ENCODE measurements around the gene MGME1.

The MGME1 gene

GRCh38 chr20:17963114-17963897 is 5.5 kb upstream of the MGME1 start:
- peaks cover 43% of the 10 kb centered on the region for H3K4me1 ChIP-seq (ENCODE audit: insufficient read depth, poor library complexity, severe bottlenecking)

GRCh38 chr20:17964073-17964472 is 4.7 kb upstream of the MGME1 start:
- DNase-seq (ENCODE audit: low spot score) (no peak), ATAC-seq (ENCODE audit: low read depth) (no peak)
- Histone ChIP-seq H3K36me3 (ENCODE audit: low read depth) (peaks cover 85% of the 10 kb centered on the region), H3K4me1 (ENCODE audit: insufficient read depth, poor library complexity, severe bottlenecking) (peaks cover 39% of the 10 kb centered on the region), H3K9me3 (ENCODE audit: severe bottlenecking) (no peaks in the 10 kb centered on the region), H3K4me3 (ENCODE audit: severe bottlenecking) (no peak overlapping the region), H3K27ac (ENCODE audit: poor library complexity, severe bottlenecking) (peak overlapping the region; percentile 3), H3K27me3 (ENCODE audit: insufficient read depth, poor library complexity, severe bottlenecking) (no peaks in the 10 kb centered on the region)
- TF ChIP-seq CTCF (IDR thresholded peaks at IDR 0.05; ENCODE audit: poor library complexity, severe bottlenecking), result no peak

More at GRCh38 chr20:17963114-17963897, 5.5 kb upstream of the MGME1 start:
- TF ChIP-seq CTCF (IDR thresholded peaks at IDR 0.05; ENCODE audit: poor library complexity, severe bottlenecking), result no peak
- H3K4me3 ChIP-seq (ENCODE audit: severe bottlenecking), result no peak overlapping the region
- DNase-seq (ENCODE audit: low spot score) (no peak), ATAC-seq (ENCODE audit: low read depth) (no peak)
- H3K36me3 ChIP-seq (ENCODE audit: low read depth), result peaks cover 92% of the 10 kb centered on the region
- H3K27ac ChIP-seq (ENCODE audit: poor library complexity, severe bottlenecking), result peak overlapping the region; percentile 3
- H3K27me3 ChIP-seq (ENCODE audit: insufficient read depth, poor library complexity, severe bottlenecking), result no peaks in the 10 kb centered on the region
- H3K9me3 ChIP-seq (ENCODE audit: severe bottlenecking), result no peaks in the 10 kb centered on the region

- Histone ChIP-seq H3K36me3 (ENCODE audit: low read depth) (peaks cover 79% of the 10 kb centered on the region), H3K27me3 (ENCODE audit: insufficient read depth, poor library complexity, severe bottlenecking) (no peaks in the 10 kb centered on the region), H3K27ac (ENCODE audit: poor library complexity, severe bottlenecking) (peak overlapping the region; percentile 87), H3K4me1 (ENCODE audit: insufficient read depth, poor library complexity, severe bottlenecking) (peaks cover 39% of the 10 kb centered on the region), H3K9me3 (ENCODE audit: severe bottlenecking) (no peaks in the 10 kb centered on the region), H3K4me3 (ENCODE audit: severe bottlenecking) (peak overlapping the region; percentile 82)
- ATAC-seq (ENCODE audit: low read depth) (no peak), DNase-seq (ENCODE audit: low spot score) (no peak)
- no peak for TF ChIP-seq CTCF (IDR thresholded peaks at IDR 0.05; ENCODE audit: poor library complexity, severe bottlenecking)
Observed at GRCh38 chr20:17964632-17965031, 4.2 kb upstream of the MGME1 start.

GRCh38 chr20:17965042-17965697 is 3.6 kb upstream of the MGME1 start:
- peaks cover 78% of the 10 kb centered on the region for H3K36me3 ChIP-seq (ENCODE audit: low read depth)
- peak overlapping the region; percentile 87 for H3K27ac ChIP-seq (ENCODE audit: poor library complexity, severe bottlenecking)
- DNase-seq (ENCODE audit: low spot score) (no peak), ATAC-seq (ENCODE audit: low read depth) (no peak)
- H3K9me3 ChIP-seq (ENCODE audit: severe bottlenecking), result no peaks in the 10 kb centered on the region
- no peak for TF ChIP-seq CTCF (IDR thresholded peaks at IDR 0.05; ENCODE audit: poor library complexity, severe bottlenecking)
- peaks cover 39% of the 10 kb centered on the region for H3K4me1 ChIP-seq (ENCODE audit: insufficient read depth, poor library complexity, severe bottlenecking)
- H3K27me3 ChIP-seq (ENCODE audit: insufficient read depth, poor library complexity, severe bottlenecking), result no peaks in the 10 kb centered on the region
- peak overlapping the region; percentile 82 for H3K4me3 ChIP-seq (ENCODE audit: severe bottlenecking)

Measured in RWPE2 (cell line).